ENCODE data around the gene ST6GAL1.
A peak's percentile ranks its signal among the peaks of the same experiment; 100 is the strongest.
"Not testable (repeated sequence)": the region's sequence is repeated elsewhere in the genome, so short reads cannot be mapped to it uniquely, and the experiment has no call there.

ST6GAL1 gene

GRCh38 chr3:187021748-187022402 is 91.5 kb downstream of the ST6GAL1 start:
- no peak for DNase-seq (ENCODE audit: low spot score)

DNA sequence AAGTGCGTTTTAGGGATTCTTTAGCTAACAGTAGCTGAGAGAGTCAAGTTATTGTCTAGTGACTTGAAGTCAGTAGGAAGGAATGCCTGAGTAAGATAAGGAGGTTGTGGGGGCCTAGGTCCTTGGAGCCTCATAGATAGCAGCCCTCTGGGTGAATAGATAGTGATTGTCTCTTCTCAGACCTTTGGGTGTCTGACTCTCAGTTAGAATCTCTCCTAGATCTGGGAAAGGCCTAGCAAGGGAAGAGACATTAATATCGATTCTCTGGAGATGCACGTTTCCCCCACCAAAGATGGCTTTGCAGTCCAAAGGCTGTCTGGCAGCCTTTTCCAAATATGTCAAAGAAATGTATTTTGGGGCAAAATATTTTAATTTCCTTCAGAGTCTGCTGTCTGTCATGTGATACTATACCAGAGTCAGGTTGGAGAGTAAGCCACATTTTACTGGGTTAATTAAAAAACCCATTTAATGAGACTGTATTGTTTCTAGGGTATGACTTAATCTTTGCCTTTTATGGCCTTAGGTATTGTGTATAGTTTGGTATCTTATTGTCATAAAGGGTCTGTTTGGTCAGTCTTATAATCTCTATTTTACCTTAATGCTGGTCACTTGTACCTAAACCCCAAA is 92.2 kb downstream of the ST6GAL1 start:
- DNase-seq (ENCODE audit: low spot score), result peak; percentile 40

- not testable (repeated sequence) for DNase-seq (ENCODE audit: low spot score)
These were observed 93.0 kb downstream of the ST6GAL1 start for GRCh38 chr3:187023340-187023739.

DNA sequence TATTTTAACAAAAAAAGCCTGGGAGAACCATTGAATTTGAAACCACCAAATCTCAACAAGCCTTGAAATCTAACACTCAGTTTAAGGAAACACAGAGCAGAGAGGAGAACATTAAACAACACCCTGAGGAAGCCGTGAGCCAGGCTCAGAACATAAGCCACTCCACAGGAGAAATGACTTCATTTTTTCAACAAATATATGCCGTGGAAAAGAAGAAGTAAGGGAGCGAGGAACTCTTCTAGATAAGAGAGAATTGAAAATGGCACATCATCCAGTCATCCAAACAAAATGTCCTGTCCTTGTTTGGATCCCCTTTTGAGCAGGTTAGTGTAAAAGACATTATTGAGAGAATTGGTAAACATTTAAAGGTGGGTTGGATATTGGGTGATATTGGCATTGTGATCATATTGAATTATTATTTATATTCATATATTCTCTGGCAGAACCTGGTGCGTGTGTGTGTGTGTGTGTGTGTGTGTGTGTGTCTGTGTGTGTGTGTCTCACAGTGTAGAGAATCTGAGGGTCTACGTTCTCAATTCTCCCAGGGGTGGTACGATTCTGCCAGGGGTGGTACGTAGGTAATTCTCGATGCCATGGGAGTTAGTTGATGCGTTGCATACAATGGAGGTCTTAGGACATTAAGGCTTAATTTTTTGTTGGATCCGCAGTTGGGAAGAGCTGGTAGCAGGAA is 94.4 kb downstream of the ST6GAL1 start:
- no peak for DNase-seq (ENCODE audit: low spot score)

GRCh38 chr3:187025254-187025655 is 94.9 kb downstream of the ST6GAL1 start:
- no peak for DNase-seq (ENCODE audit: low spot score)

DNA sequence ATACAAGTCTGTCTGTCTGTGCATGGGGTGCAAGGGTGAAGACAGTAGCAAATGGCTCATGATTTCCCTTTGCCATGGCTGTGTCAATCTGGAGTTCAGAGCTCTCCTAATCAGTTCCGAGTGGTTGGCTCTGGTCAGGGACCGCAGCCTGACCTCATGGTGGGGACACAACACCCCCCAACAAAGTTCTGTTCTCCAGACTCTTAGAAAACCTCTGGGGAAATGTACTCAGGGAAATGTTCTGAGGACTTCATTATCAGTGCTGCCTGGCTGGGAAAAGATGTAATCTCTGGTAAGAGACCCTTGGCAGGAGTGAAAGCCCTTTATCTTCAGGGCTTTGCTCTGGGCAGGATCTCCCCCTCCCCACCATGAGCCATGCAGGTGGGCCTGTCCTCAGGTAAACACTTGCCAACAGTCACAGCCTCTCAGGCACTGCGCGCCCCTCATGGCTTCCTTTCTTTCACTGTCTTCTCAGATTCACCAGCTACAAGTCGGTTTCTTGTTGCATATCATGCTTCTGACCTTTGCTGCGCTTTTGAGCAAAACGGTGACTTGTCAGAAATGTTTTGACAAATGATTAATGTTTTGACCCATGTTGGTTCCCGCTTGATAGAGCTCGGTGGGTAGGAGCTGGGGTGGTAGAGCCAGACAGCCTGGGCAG is 95.5 kb downstream of the ST6GAL1 start:
- DNase-seq (ENCODE audit: low spot score), result no peak

DNA sequence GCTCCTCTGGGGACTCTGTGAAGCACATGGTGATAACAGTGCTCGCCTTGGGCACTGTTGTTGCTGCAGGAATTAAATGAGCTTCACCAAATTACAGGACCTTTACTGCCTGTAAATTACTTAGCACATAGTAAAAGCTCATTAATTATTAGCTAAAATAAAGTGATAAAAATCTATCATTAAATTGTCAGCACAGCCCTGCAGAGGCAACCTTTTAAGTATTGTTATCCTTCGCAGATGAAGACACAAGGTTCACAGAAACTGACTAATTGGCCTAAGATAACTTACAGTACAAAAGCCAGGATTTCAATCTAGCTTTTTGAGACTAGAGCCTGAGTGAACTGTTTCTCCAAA is 96.0 kb downstream of the ST6GAL1 start:
- DNase-seq (ENCODE audit: low spot score), result no peak

DNA sequence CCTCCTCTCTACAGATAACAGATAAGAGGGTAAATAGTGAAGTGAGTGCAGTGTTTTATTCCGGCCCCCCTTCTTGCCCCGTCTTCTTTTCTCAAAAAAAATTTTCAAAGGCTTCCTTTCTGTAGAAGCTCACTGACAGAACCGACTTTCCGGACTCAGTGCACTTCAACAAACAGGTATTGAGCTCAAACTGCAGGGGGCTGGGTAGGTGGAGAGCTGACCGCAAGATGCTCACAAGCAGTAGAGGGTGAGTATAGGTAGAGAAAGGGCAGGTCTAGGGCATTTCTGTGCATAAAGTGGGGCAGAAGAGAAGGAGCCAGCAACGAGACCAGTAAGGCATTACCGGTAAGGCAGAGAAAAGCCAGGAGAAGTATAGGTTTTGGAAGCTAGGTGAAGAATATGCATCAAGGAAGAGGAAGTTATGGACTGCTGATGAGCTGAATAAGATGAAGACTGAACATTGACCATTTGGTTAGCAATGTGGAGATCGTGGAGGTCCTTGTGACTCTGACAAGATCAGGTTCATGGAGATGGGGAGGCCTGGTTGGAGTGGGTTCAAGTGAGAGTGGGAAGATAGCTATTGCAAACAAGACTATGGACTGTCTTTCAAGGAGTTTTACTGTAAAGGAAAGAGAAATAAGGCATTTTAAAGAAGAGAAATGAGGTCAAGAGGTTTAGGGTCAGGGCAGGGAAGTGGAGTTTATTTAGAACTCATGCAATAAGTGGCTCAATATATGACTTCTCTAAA is 97.4 kb downstream of the ST6GAL1 start:
- no peak for DNase-seq (ENCODE audit: low spot score)

DNA sequence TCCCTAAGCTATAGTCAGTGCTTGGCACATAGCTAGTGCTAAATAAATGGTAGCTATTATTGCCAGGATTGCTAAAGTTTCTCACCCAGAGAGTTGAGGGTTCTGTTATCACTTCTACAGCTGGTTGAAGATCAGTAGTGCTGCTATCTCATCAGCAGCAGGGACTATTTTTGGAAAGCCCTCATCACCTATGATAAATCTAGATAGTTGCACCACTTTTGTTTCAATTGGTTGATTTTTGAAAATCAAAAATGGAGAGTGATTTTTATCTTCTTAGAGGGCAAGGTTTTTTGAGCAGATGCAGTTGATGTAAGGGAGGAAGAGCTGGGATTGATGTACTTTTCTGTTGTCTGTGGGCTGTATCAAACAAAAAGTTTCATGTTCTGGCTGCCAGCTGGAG is 101.6 kb downstream of the ST6GAL1 start:
- no peak for DNase-seq (ENCODE audit: low spot score)

GRCh38 chr3:187036394-187036793 is 106.1 kb downstream of the ST6GAL1 start:
- no peak for DNase-seq (ENCODE audit: low spot score)

DNA sequence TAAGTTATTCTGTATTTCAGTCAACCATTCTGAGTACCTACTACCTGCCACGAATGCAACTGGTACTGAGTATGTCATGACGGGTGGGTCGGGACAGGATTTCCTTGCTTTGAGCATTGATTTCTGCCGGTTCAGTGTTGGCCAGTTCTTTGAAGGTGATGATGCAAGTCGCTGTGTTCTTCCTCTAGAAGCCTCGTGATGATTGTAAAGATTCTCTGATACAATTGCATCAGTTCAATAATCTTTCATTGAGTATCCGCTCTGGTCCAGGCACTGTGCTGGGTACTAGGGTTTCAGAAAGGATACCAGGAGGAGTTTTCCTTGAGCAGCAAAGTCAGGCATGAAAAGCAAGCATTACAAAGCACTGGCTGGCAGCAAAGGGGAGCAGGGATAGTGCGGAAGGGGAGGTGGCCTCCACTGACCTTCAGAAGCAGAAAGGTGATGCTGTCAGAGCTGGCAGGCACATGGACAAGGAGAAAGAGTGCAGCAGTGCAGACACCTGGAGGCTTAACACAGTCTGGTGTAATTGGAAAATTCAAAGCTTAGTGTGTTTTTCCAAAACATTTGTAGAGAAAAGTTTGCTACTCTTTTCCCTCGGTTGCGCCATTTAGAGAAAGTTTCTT is 108.9 kb downstream of the ST6GAL1 start:
- no peak for DNase-seq (ENCODE audit: low spot score)

DNA sequence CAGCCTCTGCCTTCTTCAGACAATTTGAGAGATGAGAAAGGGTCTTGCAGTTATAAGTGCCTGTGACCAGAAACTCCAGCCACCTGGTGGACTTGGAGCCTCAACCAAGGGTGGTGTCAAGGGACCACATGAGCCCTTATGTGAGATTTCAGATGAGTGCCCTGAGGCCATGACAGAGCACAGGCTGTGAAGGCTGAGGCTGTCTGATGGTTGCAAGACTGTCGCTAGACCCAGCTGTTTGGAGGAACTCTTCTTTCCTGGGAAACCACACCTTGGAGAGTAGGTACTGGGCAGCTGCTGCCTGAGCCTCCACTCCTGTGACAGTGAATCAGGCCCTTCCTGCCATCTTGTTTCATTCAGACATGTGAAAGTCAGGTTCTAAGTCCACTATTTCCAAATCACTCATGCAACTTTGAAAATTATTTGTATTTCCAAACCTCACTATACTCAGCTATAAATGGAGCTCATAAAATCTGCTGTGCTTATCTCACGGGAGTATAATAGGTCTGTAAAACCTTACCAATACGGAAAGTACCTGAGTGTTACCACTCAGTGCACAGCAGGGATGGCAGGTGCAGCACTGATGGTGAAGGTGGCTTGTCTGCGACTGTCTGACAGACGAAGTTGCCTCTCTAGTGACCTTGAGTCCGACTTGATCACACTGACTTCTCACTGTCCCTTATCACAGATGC is 109.5 kb downstream of the ST6GAL1 start:
- no peak for DNase-seq (ENCODE audit: low spot score)

DNA sequence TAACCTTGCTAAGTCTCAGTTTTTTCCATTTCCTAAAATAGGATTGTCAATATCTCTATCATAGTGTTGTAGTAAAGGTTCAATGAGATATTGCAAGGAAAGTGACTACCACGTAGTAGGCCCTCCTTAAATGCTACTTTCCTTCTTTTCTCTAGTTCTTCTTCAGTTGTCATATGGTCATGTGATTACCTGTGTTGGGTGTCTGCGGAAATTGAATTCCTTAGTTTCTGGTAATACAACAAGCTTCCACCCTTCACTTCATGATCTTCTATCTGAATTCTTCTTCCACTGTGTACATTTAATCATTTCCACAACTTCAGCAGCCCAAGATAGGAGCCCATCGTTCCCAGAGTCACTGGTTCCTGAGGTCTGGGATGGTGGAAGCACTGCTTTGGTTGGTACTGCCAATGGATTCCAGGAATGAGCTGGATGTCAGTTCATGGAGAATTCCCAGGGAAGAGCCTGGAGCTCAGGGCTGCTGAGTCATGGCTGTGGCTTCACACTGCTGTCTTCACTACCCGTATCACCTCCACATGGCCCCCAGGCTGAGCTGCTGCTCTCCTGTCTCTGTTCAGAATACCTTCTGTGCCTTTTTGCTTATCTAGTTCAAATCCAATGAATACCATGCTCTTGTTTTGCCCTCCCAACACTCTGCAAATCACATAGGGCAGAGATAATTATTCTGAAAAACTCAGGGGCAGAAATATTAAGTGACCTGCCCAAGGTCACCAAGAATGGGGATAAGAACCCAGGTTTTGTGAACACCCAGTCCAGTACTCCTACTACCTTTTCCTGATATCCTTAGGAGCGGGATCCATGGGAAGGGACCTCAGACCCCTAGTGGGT is 110.4 kb downstream of the ST6GAL1 start:
- DNase-seq (ENCODE audit: low spot score), result no peak

GRCh38 chr3:187041362-187042307 is 111.3 kb downstream of the ST6GAL1 start:
- DNase-seq (ENCODE audit: low spot score), result no peak

DNA sequence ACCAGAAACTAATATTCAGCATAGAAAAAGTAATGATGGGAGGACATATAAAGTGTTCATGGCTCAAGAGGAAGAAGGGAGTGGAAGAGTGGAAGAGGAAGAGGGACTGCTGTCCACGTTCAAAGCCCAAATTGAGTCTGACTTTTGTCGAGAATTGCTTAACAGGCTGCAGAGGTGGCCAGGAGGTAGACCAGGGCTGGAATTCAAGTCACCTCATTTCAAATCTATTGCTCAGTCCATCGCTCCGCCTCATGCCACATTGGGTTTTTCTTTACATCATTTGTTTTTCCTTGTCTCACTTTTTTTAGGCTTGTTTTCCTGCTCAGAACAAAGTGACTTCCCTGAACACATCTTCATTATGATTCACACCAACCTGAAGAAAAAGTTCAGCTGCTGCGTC is 112.0 kb downstream of the ST6GAL1 start:
- no peak for DNase-seq (ENCODE audit: low spot score)

DNA sequence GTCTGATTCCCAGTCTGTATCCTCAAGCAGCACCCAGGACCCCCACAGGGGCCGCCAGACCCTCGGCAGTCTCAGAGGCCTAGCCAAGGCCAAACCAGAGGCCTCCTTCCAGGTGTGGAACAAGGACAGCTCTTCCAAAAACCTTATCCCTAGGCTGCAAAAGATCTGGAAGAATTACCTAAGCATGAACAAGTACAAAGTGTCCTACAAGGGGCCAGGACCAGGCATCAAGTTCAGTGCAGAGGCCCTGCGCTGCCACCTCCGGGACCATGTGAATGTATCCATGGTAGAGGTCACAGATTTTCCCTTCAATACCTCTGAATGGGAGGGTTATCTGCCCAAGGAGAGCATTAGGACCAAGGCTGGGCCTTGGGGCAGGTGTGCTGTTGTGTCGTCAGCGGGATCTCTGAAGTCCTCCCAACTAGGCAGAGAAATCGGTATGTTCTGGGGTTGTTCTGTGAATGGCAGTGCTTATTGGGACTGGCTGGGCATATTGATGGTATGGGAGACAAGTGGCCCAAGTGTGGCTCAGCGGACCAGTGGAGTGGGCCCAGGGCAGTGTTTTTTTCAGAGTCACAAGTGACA is 112.6 kb downstream of the ST6GAL1 start:
- no peak for DNase-seq (ENCODE audit: low spot score)

GRCh38 chr3:187044206-187044605 is 113.9 kb downstream of the ST6GAL1 start:
- no peak for DNase-seq (ENCODE audit: low spot score)

DNA sequence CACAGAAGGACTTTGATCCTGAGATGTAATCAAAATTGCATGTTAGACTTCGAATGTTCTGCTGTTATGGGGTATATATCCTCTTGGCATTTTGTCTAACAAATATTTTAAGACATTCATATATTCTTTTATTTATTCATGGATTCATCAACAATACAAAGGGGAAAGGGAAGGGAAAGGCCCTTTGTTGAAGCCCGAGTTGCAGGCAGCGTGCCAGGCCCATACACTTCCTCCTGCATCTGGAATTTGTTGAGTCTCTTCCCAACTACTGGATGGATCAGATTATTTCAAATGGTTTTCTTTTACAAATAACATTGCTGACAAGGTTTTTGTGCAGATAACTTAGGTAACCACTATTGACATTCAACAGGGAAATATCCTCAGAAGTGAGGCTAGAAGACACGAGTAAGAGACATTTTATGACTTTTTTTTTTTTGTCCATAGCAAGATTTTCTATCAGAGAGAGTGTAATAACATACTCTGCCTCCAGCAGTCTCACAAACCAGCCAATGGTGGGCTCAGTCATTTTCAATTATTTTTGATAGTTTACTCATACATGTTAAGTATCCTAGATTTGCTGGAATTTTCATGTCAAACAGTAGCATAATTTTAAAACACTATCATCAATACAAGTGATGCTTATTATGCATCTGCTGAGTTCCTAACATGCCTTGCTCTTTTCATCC is 114.7 kb downstream of the ST6GAL1 start:
- DNase-seq (ENCODE audit: low spot score), result no peak
